Measurements from ENCODE around the gene ABCC11.

DNA sequence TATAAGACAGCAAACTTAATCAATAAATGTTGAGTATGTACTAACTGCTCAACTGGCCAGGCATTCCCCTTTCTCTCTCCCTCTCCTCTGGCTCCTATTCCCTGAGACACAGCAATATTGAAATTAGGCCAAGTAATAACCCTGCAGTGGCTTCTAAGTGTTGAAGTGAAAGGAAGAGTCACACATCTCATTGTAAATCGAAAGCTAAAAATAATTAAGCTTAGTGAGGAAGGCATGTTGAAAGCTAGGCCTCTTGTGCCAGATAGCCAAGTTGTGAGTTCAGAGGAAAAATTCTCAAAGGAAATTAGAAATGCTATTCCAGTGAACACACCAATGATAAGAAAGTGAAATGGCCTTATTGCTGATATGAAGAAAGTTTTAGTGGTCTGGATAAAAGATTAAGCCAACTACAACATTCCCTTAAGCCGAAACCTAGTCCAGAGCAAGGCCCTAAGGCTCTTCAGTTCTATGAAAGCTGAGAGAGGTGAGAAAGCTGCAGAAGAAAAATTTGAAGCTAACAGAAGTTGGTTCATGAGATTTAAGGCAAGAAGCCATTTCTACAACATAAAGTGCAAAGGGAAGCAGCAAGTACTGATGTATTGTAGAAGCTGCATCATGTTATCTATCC is 35.4 kb upstream of the ABCC11 start:
- TF ChIP-seq POLR2A (IDR thresholded peaks at IDR 0.05; ENCODE audit: low read depth, low read length), result no peak
- TF ChIP-seq, protein P1, sequence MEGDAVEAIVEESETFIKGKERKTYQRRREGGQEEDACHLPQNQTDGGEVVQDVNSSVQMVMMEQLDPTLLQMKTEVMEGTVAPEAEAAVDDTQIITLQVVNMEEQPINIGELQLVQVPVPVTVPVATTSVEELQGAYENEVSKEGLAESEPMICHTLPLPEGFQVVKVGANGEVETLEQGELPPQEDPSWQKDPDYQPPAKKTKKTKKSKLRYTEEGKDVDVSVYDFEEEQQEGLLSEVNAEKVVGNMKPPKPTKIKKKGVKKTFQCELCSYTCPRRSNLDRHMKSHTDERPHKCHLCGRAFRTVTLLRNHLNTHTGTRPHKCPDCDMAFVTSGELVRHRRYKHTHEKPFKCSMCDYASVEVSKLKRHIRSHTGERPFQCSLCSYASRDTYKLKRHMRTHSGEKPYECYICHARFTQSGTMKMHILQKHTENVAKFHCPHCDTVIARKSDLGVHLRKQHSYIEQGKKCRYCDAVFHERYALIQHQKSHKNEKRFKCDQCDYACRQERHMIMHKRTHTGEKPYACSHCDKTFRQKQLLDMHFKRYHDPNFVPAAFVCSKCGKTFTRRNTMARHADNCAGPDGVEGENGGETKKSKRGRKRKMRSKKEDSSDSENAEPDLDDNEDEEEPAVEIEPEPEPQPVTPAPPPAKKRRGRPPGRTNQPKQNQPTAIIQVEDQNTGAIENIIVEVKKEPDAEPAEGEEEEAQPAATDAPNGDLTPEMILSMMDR (conservative IDR thresholded peaks at IDR 0.05; ENCODE audit: low read depth, low read length), result no peak
- TF ChIP-seq RAD21 (IDR thresholded peaks at IDR 0.05; ENCODE audit: low read length), result no peak
- TF ChIP-seq SMC3 (IDR thresholded peaks at IDR 0.05; ENCODE audit: low read depth, low read length), result no peak
- no peak for TF ChIP-seq RFX5 (IDR thresholded peaks at IDR 0.05; ENCODE audit: low read depth, low read length)
- TF ChIP-seq MXI1 (IDR thresholded peaks at IDR 0.05; ENCODE audit: borderline replicate concordance, low read depth, low read length), result no peak
- no peak for TF ChIP-seq MAFK (IDR thresholded peaks at IDR 0.05; ENCODE audit: low read depth, low read length)
- no peak for TF ChIP-seq MAZ (IDR thresholded peaks at IDR 0.05; ENCODE audit: borderline replicate concordance, low read depth, low read length)
- TF ChIP-seq RCOR1 (IDR thresholded peaks at IDR 0.05; ENCODE audit: insufficient replicate concordance, low read length), result no peak
- TF ChIP-seq, protein P2, sequence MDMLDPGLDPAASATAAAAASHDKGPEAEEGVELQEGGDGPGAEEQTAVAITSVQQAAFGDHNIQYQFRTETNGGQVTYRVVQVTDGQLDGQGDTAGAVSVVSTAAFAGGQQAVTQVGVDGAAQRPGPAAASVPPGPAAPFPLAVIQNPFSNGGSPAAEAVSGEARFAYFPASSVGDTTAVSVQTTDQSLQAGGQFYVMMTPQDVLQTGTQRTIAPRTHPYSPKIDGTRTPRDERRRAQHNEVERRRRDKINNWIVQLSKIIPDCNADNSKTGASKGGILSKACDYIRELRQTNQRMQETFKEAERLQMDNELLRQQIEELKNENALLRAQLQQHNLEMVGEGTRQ (IDR thresholded peaks at IDR 0.05; ENCODE audit: low read depth, low read length), result no peak
- no peak for TF ChIP-seq CEBPB (IDR thresholded peaks at IDR 0.05; ENCODE audit: low read depth, low read length)

Data from IMR-90 (cell line).